Right atrium auricular region (tissue), 2 donors: ENCODE data around the gene BLOC1S1. TPM values are rescaled to one million over a fixed set of nuclear protein-coding genes. Genes with fewer than 3 reads are reported as not detected.

Source experiments
- DNase-seq: peaks from one replicate; pipeline ENCODE4 v3.0.0-alpha.2; 2019; ENCODE audit warnings: low spot score
- H3K27ac ChIP-seq, 2 donors: fragments of 200-600 bp; sonication (generic); 1 replicate in 1 of 2; 2 replicates in 1 of 2; pipeline ENCODE4 v1.5.1; 2016 to 2019
- H3K27me3 ChIP-seq, 2 donors: fragments of 200-600 bp; sonication (generic); one replicate each; pipeline versions ENCODE4 v1.5.1 to v1.6.0; 2017 to 2019
- H3K36me3 ChIP-seq: fragments of 200-600 bp; sonication (generic); one replicate; pipeline ENCODE4 v1.5.1; 2016
- H3K4me1 ChIP-seq, 2 donors: fragments of 200-600 bp; sonication (generic); one replicate each; pipeline versions ENCODE4 v1.5.1 to v1.6.0; 2017 to 2019
- H3K4me3 ChIP-seq, 2 donors: fragments of 200-600 bp; sonication (generic); 1 replicate in 1 of 2; 2 replicates in 1 of 2; pipeline ENCODE4 v1.5.1; 2017 to 2019; ENCODE audit warnings: mild to moderate bottlenecking in 1 of 2, moderate library complexity in 1 of 2
- H3K9me3 ChIP-seq, 2 donors: fragments of 200-600 bp; sonication (generic); one replicate each; pipeline ENCODE4 v1.5.1; 2019
- total RNA-seq, 2 donors: library from RNA; depleted of rRNA; stranded (reverse); fragments of >200 nt; gene quantifications; one replicate each; pipeline ENCODE4 v1.1.0, GENCODE V29; 2016
- TF ChIP-seq, protein P1 (sequence below), 2 donors: fragments of 200-600 bp; sonication (generic); IDR thresholded peaks; one replicate each; pipeline ENCODE4 v1.5.1; 2019; ENCODE audit warnings: antibody characterized with exemption in 2 of 2

The BLOC1S1 gene
- total RNA-seq, 2 donors from 2014 or later = 177 to 187 TPM

DNA sequence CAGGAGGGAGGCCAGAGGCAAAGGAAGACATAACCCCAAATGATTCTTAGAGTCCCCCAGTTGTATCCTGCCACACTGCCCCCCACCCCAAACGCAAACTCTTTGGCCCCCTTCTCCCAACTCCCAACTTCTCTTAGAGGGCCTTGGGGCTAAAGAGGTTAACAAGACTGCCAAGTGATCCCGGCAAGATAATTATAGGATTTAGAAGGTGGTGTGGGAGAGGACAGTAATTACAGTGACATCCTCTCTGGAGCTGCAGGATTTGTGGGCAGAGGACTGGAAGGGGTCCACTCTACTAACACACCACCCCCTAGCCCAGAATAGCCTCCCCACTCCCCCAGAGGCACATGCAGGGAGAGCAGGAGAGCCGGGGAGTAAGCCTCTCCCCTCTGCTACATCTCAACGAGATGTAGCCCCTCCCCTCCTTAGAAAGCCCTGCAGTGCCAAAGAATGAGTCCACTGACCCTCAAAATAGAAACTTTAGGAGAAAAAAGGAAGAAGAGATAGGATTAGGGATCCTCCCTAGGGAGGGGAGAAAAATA is 21.8 kb downstream of the BLOC1S1 start:
- H3K4me1 ChIP-seq = peaks cover 0 to 30% of the 10 kb centered on the region in 2 donors
- H3K4me3 ChIP-seq = peak overlapping the region; percentile 38 to 59
- H3K9me3 ChIP-seq = no peaks in the 10 kb centered on the region
- H3K27ac ChIP-seq = peak overlapping the region; percentile 75 to 78
- TF ChIP-seq, protein P1, sequence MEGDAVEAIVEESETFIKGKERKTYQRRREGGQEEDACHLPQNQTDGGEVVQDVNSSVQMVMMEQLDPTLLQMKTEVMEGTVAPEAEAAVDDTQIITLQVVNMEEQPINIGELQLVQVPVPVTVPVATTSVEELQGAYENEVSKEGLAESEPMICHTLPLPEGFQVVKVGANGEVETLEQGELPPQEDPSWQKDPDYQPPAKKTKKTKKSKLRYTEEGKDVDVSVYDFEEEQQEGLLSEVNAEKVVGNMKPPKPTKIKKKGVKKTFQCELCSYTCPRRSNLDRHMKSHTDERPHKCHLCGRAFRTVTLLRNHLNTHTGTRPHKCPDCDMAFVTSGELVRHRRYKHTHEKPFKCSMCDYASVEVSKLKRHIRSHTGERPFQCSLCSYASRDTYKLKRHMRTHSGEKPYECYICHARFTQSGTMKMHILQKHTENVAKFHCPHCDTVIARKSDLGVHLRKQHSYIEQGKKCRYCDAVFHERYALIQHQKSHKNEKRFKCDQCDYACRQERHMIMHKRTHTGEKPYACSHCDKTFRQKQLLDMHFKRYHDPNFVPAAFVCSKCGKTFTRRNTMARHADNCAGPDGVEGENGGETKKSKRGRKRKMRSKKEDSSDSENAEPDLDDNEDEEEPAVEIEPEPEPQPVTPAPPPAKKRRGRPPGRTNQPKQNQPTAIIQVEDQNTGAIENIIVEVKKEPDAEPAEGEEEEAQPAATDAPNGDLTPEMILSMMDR (IDR thresholded peaks at IDR 0.05) = no peak
- H3K27me3 ChIP-seq = no peaks in the 10 kb centered on the region
- DNase-seq = no peak
- H3K36me3 ChIP-seq = no peaks in the 10 kb centered on the region

DNA sequence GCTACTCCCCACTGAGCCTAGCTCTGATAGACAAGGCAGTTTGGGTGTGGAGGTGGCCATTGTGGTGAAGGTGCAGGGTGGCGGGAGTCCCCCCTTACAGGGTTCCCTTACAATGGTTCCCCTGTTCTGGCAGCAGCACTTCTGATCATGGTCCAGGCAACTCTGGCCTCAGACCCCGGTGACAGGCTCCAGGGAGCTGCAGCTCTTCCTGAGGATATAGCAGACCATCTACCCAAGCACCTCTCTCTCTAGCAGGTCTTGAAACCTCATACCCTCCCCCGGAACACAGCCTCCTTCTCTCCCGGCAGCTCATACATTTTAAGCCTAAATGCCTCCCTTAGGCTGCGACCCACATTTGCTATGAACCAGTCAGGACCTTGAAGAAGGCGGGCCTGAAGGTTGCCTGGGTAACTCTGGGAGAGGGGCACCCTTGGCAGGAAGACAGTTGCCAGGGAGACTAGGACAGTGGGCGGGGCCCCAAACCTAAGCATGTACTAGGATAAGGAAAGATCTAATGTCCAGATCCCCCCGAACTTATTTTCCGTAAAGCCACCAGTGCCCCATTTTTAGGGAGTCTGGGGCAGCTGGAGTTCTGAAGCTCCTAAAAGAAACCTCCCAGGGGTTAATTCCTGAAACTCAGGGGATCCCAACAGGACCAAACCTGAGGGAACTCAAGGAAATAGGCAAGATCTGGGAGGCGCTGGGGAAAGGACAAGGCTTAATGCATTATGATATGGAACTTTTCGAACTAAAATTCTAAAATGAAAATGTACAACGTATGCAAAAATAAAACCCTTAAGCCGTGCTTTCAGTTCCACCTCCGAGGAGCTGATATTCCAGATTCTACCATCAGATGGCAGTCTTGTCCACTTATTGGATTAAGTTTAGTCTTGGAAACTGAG is 22.5 kb downstream of the BLOC1S1 start:
- H3K9me3 ChIP-seq = no peaks in the 10 kb centered on the region
- H3K36me3 ChIP-seq = no peaks in the 10 kb centered on the region
- TF ChIP-seq, protein P1 (IDR thresholded peaks at IDR 0.05) = peak; percentile 85 to 88
- peak overlapping the region; percentile 38 to 59 for H3K4me3 ChIP-seq
- DNase-seq = peak; percentile 88
- H3K27me3 ChIP-seq = no peaks in the 10 kb centered on the region
- H3K4me1 ChIP-seq = peaks cover 0 to 31% of the 10 kb centered on the region in 2 donors
- peak overlapping the region; percentile 75 to 78 for H3K27ac ChIP-seq

DNA sequence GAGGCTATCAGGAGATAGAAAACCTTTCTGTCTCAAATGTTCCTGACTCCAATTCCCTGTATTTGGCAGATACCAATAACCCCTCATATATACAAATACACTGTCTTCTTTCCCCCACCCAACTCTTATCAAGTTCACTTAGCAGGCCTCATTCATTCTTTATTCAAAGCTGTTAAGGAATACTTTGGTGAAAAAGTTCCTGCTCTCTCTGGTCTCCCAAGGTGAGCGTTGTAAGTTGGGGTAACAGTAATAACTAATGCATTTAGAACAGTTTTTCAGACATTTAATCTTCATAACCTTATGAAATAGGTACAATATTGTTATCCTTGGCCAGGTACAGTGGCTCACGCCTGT is 23.2 kb downstream of the BLOC1S1 start:
- Histone ChIP-seq H3K27ac (peak overlapping the region; percentile 75 to 78), H3K4me3 (peak overlapping the region in 1 of 2 donors; percentile 59)

DNA sequence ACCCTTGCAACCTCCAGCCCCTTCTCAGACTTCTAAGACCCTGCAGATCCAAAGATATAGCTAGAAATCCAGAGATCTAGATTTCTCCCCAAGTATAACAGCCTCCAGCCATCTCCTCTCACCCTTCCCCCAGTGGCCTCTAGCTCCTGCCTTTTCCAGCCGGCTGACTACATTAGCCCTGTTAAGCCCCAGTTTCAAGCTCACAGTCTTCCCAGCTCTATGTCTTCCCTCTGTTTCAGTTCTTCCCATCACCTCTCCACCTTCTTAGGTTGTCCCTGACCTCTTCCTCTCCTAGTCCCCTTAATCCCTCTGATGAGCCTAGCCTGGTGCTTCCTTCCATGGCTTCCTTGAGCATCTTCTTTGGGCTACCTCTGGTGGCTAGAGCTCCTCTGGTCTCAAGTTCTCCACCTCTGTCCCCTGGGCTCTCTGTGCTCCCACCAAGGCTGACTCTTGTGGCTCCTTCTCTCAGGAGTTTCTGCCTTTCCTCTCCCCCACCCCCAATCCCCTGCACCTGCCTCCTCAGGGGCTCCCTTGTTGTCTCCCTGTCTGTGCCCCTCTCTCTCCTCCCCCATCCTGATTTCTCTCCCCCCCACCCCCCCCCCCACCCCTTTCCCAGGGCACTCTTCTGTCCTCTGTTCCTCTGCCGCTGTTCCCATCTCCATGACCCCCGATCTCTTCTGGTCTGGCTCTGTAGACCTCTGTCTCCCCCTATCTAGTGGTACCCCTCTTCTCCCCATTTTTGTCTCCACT is 26.3 kb downstream of the BLOC1S1 start:
- TF ChIP-seq, protein P1 (IDR thresholded peaks at IDR 0.05) = no peak
- H3K4me3 ChIP-seq = peak overlapping the region; percentile 13 to 68
- no peak for DNase-seq

More for the DNA sequence above, 23.2 kb downstream of the BLOC1S1 start:
- peaks cover 0 to 36% of the 10 kb centered on the region in 2 donors for H3K4me1 ChIP-seq
- H3K9me3 ChIP-seq = no peaks in the 10 kb centered on the region
- no peaks in the 10 kb centered on the region for H3K36me3 ChIP-seq
- DNase-seq = no peak
- TF ChIP-seq, protein P1 (IDR thresholded peaks at IDR 0.05) = no peak
- H3K27me3 ChIP-seq = no peaks in the 10 kb centered on the region

DNA sequence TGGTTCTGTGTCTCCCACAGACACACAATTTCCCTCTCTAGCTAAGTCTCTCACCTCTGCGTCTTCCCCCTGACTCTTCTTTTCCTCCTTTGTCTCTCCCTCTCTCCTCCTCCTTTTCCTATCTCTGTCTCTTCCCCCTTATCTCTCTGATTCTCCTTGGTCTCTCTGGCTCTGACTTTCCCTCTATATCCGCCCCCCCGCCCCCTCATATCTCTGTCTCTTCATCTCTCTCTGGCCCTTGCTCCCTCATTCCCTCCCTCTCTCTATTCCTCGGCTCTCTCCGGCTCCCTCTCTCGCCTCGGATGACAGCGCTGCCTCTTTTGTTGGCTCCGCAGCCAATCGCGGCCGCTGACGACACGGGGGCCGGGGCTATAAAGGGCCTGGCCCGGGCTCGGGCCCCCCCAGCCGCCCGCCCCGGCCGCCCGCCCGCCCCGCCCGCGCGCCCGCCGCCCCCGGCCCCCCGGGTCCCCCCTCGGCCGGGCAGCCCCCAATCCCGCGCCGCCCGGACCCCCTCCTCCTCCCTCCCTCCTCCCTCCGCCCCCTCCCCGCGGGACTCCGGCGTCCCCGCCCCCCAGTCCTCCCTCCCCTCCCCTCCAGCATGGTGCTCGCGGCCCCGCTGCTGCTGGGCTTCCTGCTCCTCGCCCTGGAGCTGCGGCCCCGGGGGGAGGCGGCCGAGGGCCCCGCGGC is 27.0 kb downstream of the BLOC1S1 start, which contains the start of gene GDF11:
GDF11 (plus strand) TSS at position 404 of the 687 bp plus-strand sequence; CDS start at position 599, 195 bp downstream.
- peak within 1 kb of the TSS; percentile 70 to 75 for H3K27ac ChIP-seq
- DNase-seq = peak; percentile 87
- peaks cover 0 to 46% of the 10 kb centered on the region in 2 donors for H3K4me1 ChIP-seq
- no peaks in the 10 kb centered on the region for H3K9me3 ChIP-seq
- TF ChIP-seq, protein P1 (IDR thresholded peaks at IDR 0.05) = no peak
- peak within 1 kb of the TSS; percentile 51 to 68 for H3K4me3 ChIP-seq
- no peaks in the 10 kb centered on the region for H3K36me3 ChIP-seq
- H3K27me3 ChIP-seq = no peaks in the 10 kb centered on the region

More for the DNA sequence above, 26.3 kb downstream of the BLOC1S1 start:
- Histone ChIP-seq H3K9me3 (no peaks in the 10 kb centered on the region), H3K36me3 (no peaks in the 10 kb centered on the region), H3K27me3 (no peaks in the 10 kb centered on the region), H3K4me1 (peaks cover 0 to 53% of the 10 kb centered on the region in 2 donors), H3K27ac (peak overlapping the region; percentile 51 to 65)
